SU-DHL-6 (cell line): ENCODE results near the gene CBFA2T2.

ENCODE experiments used
- EZH2phosphoT487 ChIP-seq: fragments of 200-600 bp; sonication (generic), shearing (Covaris generic); conservative IDR thresholded peaks from 2 replicates; pipeline ENCODE4 v1.6.1; 2018; ENCODE audit warnings: mild to moderate bottlenecking, antibody characterized with exemption, low read length, moderate library complexity, mixed read lengths
- TF ChIP-seq, protein P1 (sequence below): fragments of 200-600 bp; sonication (generic); IDR thresholded peaks from one replicate; pipeline ENCODE4 v1.5.1; 2017; ENCODE audit warnings: antibody characterized with exemption, mild to moderate bottlenecking, low read length, moderate library complexity; ENCODE audit not compliant: insufficient read depth, poor library complexity, severe bottlenecking

- TF ChIP-seq, protein P1, sequence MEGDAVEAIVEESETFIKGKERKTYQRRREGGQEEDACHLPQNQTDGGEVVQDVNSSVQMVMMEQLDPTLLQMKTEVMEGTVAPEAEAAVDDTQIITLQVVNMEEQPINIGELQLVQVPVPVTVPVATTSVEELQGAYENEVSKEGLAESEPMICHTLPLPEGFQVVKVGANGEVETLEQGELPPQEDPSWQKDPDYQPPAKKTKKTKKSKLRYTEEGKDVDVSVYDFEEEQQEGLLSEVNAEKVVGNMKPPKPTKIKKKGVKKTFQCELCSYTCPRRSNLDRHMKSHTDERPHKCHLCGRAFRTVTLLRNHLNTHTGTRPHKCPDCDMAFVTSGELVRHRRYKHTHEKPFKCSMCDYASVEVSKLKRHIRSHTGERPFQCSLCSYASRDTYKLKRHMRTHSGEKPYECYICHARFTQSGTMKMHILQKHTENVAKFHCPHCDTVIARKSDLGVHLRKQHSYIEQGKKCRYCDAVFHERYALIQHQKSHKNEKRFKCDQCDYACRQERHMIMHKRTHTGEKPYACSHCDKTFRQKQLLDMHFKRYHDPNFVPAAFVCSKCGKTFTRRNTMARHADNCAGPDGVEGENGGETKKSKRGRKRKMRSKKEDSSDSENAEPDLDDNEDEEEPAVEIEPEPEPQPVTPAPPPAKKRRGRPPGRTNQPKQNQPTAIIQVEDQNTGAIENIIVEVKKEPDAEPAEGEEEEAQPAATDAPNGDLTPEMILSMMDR = no peak
- no peak for TF ChIP-seq EZH2phosphoT487
These were observed 1.7 kb upstream of the CBFA2T2 start for GRCh38 chr20:33488201-33488600.
